ENCODE data around the gene ATRNL1.

- TF ChIP-seq ESRRA (IDR thresholded peaks at IDR 0.05; ENCODE audit: borderline replicate concordance, low read length) (no peak), POLR2A (IDR thresholded peaks at IDR 0.05; ENCODE audit: low read length) (no peak), ZSCAN20 (CRISPR knock-in tag; IDR thresholded peaks at IDR 0.05) (no peak), CTCF (IDR thresholded peaks at IDR 0.05) (no peak), RFX5 (IDR thresholded peaks at IDR 0.05) (no peak), MAX (IDR thresholded peaks at IDR 0.05) (no peak), CEBPB (IDR thresholded peaks at IDR 0.05) (no peak), ZFP36 (IDR thresholded peaks at IDR 0.05; ENCODE audit: borderline replicate concordance, partially characterized antibody) (no peak), CHD4 (IDR thresholded peaks at IDR 0.05; ENCODE audit: borderline replicate concordance) (no peak), RAD21 (conservative IDR thresholded peaks at IDR 0.05 in 1 of 2, IDR thresholded peaks at IDR 0.05 in 1 of 2) (no peak), JUNB (IDR thresholded peaks at IDR 0.05) (no peak), REST (IDR thresholded peaks at IDR 0.05) (no peak), EP300 (IDR thresholded peaks at IDR 0.05) (no peak), USF2 (IDR thresholded peaks at IDR 0.05) (no peak)
Observed at GRCh38 chr10:115117301-115117700, 24.1 kb downstream of the ATRNL1 start.

Data from A549 (cell line).